Activated T-helper 9 cell treated with anti-CD3 and anti-CD28 coated beads, Interleukin-2, amount 50 U/mL, for 16 hours (primary cell): ENCODE data around the gene RAD9A.
A peak's percentile ranks its signal among the peaks of the same experiment; 100 is the strongest.
"Not testable (repeated sequence)": the region's sequence is repeated elsewhere in the genome, so short reads cannot be mapped to it uniquely, and the experiment has no call there.

Experiments
- DNase-seq: peaks from one replicate; pipeline ENCODE4 v3.0.0-alpha.2; 2020; ENCODE audit warnings: low read depth

The RAD9A gene

DNA sequence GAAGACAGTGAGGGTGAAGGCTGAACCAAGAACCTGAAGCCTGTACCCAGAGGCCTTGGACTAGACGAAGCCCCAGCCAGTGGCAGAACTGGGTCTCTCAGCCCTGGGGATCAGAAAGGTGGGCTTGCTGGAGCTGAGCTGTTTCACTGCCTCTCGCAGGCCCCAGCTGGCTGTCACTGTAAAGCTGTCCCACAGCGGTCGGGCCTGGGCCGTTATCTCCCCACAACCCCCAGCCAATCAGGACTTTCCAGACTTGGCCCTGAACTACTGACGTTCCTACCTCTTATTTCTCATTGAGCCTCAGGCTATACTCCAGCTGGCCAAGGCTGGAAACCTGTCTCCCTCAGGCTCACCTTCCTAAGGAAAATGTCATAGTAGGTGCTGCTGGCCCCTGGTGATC is 5.8 kb downstream of the RAD9A start:
- no peak for DNase-seq

DNA sequence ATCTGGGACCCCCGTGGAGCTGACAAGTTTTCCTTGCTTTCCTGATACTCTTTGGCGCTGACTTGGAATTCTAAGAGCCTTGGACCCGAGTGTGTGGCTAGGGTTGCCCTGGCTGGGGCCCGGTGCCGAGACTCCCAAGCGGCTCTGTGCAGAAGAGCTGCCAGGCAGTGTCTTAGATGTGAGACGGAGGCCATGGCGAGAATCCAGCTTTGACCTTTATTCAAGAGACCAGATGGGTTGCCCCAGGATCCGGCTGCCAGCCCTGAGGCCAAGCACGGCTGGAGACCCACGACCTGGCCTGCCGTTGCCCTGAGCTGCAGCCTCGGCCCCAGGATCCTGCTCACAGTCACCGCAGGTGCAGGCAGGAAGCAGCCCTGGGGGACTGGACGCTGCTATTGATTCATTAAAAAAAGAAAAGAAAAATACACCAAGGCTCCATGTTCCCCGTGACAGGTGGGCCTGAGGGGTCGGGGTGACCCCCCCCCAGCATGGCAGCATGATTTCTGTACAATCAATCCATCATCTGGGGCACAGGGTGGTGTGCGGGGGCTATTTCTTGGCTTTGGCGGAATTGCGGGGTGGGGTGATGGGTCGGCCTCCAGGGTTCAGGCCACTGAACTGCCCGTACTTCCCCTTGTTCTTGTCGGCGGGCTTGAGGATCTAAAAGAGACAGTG is 6.3 kb downstream of the RAD9A start:
- DNase-seq = no peak

DNA sequence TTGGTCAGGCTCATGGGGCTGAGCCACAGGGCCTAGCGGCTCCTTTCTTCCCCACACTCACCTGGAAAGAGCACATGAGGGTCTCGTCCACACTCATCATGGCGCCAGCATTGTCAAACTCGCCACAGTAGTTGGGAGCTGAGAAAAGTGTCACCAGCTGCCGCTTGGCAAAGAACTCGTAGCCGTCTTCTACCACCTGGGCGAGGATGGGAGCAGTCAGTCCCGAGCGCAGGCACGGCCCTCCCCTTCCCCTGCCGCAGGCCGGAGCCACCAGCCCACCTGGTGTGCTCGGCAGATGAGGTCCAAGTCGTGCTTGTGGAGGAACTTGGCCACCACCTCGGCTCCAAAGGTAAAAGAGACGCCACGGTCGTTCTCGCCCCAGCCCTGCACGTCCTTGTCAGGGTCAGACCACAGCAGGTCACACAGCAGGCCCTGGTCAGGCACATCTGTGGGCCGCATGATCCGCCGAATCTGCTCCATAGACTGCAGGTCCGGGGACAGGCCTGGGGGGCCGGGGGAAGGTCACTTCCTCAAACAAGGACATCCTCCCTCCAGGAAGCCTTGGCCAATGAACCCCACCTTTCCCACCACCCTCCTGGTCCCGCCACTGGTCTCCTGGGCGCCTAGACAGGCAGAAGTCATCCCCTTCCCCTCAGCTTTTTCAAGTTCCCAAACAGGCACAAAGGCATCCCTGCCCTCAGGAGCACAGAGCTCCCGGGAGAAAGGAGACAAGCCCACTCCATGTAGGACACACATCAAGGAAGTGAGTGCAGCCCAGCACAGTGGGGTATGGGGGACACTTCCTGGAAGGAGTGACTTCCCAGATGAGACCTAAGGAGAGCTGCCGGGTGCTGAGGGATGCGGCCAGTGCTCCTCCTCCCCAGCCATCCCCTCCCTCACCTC is 7.1 kb downstream of the RAD9A start:
- DNase-seq = no peak

DNA sequence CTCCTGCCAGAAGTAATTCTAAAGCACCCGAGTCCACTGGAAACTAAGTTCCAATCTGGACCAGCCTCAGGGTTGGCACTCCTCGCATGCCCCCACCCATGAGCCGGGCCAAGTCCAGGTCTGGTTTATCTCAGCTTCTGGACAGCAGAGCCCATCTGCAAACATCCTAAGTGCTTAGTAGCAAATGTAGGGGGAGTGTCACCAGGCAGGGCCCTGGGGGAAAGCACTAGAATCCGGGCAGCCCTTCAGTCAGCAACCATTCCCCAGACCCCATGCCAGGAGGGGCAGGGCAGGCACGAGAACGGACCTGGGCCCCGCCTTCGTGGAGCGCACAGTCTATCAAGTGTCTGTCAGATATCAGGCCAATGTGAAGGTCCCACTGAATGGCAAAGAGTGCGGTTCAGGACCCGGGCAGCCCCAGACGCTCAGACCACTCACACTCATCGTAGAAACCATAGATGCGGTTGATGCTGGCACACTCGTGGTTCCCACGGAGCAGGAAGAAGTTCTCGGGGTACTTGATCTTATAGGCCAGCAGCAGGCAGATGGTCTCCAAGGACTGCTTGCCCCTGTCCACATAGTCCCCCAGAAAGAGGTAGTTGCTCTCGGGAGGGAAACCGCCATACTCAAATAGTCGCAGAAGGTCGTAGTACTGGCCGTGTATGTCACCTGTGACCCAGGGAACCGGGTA is 8.6 kb downstream of the RAD9A start:
- DNase-seq = no peak

DNA sequence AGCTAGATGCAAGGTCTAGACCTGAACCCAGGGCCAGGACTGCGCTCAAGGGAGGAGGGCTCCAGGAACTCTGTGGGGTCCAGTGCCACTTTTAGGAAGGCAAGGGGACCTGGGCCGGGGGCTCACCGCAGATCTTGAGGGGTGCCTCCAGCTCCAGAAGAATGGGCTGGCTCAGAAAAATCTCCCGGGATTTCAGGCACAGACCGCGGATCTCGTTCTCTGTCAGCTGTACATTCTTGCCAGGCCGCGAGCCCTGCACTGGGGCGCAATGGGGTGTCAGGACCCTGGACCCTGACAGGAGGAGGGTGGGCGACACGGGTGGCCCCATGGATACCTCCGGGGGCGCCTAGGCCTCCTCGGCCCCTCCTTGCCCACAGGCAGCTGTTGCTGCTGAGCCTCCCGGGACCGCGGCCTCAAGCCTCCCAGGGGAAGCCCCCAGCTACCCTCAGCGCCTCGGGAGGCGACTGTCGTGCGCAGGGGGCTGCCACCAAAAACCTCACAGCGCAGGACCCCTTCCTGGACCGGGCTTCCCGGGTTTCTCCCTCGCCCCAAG is 9.2 kb downstream of the RAD9A start:
- no peak for DNase-seq

DNA sequence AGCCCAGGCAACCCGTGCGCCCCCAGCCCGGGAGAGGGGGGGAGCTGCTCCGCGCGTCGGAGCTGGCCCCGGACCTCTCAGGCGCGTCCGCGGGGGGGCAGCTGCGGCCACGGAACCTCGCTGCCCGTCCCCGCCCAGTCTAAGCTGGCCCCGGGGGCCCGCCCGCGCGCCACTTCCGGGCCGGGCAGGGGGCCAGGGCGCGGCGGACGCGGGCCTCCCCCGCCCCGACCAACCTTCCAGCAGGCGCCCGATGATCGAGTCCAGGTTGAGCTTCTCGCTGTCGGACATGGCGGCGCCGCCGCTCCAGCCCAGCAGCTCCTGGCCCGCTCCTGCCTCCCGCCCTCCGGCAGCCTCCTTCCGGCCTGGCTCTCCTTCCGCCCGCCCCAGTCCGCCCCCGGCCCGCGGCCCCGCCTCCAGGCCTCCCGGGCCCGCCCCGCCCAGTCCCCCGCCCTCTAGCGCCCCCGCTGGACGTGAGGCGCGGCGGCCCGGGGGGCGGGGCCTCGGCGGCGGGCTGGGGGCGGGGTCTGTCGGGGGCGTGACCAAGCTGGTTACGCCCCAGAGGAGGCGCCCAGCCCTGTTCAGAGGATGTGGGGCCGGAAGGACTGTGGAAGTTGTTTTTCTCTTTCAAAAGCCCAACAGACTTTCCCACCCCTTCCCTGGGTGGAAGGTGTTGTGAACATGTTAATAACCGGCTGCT is 9.9 kb downstream of the RAD9A start, which contains the start of gene PPP1CA:
PPP1CA (minus strand) TSS at position 364 of the 697 bp plus-strand sequence; CDS start at position 288, 76 bp downstream.
- DNase-seq = peak; percentile 90

DNA sequence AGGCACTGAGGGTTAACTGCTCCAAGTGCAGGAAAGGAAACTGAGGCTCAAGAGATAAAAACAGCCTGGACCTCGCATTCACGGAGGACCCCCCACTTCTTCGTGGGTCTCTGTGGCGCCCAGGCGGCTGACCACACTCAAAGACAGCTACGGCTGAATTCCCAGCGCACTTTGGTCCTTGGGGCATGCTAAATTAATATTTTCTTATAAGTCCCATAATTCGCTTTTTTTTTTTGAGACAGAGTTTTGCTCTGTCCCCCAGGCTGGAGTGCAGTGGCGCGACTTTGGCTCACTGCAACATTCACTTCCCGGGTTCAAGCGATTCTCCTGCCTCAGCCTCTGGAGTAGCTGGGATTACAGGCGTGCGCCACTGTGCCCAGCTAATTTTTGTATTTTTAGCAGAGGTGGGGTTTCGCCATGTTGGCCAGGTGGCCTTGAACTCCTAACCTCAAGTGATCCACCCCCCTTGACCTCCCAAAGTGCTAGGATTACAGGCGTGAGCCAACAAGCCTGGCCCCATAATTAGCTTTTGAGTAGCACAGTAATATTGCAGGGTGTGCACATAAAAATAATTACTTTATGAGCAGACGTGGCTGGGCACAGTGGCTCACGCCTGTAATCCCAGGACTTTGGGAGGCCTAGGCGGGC is 10.5 kb downstream of the RAD9A start:
- not testable (repeated sequence) for DNase-seq

DNA sequence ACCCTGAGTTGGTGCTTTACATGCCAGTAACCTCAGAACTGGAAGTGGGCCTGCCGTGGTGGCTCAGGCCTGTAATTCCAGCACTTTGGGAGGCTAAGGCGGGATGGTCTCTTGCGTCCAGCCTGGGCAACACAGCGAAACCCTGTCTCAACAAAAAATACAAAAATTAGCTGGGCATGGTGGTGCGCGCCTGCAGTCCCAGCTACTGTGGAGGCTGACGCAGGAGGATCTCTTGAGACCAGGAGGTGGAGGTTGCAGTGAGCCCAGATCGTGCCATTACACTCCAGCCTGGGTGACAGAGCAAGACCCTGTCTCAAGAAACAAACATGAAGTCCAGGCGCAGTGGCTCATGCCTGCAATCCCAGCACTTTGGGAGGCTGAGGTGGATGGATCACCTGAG is 11.3 kb downstream of the RAD9A start:
- DNase-seq = not testable (repeated sequence)

DNA sequence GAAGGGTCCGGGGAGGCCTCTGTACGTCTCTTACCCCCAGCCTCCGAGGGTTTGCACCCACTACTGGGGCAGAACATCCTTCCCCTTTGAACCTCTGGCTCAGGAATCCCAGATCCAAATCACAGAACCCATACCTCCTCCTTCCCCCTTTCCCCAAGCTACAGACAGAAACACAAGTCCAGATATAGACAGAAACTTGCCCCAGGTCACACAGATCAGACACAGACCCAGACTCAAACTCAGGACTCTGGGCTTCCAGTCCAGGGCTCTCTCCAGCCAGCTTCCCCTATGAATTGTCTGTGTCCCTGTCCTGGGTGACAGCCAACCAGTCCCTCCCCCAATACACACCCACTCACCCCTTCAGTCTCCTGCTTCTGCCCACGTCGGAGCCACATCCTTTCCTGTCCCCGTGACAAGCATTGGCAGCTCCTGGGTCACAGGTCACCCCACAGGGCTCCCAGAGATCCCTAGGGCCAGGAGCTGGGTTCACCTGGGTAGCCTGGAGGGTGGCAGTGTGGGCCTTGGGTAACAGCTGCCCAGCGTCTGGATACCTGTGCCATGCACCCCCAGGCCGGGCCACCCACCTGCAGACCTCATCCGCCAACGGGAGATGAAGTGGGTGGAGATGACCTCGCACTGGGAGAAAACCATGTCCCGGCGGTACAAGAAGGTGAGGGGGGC is 12.9 kb downstream of the RAD9A start:
- DNase-seq = no peak

DNA sequence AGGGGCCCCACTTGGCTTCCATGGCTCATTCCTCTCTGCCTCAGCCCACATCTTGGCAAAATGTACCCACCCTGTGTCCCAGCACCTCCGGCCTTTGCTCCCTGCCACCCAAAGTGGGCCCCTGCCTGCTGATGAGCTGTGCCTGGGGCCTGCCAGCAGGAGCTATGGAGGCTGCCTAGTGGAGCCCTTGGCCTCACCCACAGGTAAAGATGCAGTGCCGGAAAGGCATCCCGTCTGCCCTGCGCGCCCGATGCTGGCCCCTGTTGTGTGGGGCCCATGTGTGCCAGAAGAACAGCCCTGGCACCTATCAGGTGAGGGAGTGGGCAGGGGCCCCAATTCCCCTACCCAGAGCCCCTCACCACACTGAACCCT is 13.4 kb downstream of the RAD9A start:
- DNase-seq = no peak

DNA sequence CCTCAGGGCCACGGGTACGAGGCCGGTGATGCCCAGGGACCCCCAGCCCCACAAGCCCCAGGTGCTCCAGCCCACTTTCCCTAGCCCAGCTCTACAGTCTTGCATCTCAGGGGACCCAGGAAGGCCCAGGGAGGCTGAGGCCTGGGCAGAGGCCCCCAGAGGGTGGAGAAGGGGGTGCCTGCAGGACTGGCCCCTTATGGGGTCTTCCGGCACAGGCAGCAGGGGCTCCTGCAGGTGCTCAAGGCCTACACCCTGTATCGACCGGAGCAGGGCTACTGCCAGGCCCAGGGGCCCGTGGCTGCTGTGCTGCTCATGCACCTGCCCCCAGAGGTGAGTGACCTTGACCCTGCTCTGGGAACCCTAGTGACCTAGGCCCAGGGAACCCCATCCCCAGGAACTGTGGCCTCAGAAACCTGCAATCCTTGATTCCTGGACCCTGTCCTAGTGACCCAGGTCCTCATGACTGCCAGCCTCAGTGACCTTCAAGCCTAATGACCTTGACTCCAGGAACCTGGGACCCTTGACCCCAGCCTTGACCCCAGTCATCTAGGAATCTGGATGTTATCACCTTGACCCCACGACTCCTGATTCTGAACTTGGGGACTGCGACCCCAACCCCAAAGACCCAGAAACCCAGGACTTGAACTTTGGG is 14.0 kb downstream of the RAD9A start:
- DNase-seq = no peak

DNA sequence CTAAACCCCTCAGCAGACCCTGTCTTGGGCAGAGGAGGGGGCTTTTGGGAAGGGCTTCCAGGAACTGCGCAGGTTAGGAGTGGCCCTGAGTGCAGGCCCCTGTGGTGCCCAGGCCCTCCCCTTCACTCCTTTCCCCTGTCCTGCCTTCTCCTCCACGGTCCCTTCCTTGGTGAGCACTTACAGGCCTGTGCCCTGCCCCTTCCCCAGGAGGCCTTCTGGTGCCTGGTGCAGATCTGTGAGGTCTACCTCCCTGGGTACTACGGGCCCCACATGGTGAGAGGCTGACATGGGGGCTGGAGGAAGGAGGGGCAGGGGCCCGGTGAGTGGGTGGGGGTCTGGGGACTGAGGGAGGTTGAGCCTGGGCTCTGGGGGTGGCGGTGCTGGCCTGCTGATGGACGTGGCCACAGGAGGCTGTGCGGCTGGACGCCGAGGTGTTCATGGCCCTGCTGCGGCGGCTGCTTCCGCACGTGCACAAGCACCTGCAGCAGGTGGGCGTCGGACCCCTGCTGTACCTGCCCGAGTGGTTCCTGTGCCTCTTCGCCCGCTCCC is 14.7 kb downstream of the RAD9A start:
- DNase-seq = no peak

DNA sequence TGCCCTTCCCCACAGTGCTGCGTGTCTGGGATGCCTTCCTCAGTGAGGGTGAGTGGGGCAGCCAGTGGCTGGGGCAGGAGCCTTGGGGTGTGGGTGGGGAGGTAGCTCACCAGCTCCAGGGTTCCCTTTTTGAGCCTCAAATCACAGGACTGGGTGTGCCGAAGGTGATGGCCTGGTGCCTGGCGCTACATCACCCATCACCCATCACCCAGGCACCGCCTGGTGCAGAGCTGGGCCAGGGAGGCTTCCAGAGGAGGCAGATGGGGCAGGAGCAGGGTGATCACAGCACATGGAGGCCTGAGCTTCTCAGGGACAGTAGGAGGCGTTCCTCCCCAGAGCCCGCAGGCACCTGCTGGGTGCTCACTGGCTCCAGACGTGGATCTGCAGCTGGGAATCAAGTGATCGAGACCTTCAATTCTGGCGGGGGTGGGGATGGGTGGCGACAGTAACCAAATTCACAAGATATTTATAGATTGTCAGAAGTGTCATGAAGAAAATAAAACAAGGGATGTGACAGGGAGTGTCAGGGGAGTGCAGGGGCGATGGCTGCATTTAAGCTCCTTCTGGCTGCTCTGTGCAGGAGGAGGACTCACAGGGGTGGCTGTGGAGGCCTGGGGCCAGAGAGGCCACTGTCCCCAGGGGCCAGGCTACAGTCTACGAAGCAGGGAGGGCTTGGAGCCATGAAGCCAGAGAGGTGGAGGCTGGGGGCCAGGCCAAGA is 15.3 kb downstream of the RAD9A start:
- DNase-seq = no peak

DNA sequence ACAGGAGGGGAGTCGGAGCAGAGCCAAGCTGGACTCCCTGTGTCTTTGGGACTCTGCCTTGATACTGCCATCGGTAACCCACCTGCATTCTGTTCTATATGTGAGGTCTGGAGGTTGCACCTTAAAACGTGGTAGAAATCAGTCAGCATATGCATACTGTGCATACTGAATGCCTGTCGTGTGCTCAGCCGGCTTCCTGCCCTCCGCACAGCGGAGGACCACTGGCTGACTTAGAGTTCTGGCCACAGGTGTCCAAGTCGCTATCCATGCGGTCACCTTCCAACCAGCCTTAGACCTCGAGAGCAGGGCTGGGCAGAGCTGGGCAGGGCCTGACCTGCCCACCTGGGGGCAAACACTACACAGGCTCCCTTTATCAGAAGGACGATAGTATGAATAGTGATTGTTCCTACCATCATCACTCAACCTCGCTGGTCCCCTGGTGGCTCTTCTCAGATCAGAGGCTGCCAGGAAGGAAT is 15.9 kb downstream of the RAD9A start:
- DNase-seq = no peak

DNA sequence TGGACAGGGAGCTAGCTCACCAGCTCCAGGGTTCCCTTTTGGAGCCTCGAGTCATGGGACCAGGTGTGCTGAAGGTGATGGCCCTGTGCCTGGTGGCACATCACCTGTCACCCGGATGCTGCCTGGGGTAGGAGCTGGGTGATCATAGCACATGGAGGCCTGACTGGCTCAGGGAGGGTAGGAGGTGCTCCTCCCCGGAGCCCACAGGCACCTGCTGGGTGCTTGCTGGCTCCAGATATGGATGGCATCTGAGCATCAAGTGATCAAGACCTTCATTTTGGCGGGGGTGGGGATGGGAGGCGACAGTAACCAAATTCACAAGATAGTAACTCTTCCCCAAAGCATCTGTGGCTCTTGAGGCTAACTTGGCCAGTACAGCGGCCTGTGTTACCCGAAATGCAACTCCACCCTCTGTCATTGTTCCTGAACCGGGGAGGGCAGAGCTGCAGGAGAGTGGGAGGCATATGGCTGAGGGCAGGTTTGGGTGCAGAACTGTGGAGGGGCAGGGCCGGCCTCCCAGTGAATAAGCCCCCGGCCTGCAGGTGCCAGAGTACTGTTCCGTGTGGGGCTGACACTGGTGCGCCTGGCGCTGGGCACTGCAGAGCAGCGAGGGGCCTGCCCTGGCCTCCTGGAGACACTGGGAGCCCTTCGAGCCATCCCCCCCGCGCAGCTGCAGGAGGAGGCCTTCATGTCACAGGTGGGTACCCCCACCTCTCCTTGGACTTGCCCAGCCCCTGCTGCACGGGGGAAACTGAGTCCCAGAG is 16.8 kb downstream of the RAD9A start:
- DNase-seq = no peak

DNA sequence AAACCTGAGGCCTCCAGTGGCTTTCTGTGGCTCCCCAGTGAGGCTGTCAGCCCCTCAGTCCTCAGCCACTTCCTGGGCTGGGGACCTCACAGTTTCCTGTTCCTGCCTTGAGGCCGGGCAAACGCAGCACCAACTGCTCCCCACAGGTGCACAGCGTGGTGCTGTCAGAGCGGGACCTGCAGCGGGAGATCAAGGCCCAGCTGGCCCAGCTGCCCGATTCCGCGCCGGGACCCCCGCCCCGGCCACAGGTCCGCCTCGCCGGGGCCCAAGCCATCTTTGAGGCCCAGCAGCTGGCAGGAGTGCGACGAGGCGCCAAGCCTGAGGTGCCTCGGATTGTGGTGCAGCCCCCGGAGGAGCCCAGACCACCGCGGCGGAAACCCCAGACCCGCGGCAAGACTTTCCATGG is 17.5 kb downstream of the RAD9A start:
- DNase-seq = no peak

DNA sequence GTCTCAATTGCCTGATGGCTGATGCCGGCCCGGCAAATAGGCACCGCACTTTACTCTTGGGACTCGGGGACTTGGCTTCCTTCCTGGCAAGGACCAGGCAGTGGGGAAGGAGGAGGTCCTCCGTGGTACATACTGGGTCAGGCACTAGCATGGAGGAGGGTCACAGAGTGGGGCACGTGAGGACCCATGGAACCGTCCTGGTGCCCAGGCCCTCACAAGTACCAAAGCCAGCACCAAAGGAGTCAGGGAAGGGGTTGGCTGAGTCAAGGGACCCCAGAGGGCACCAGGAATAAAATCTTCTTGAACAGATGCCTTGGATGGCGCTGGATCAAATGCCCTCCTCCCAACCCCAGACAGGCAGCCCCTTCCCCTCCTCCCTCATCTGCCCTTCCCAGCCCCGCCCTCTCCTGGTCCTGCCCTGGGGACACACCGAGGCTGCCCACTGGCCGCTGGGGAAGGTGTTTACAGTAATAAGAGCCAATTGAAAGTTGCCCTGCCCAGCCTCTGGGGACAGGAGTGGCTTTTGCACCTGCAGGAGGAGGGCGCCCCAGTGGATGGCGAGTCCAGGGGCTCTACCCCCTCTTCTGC is 18.1 kb downstream of the RAD9A start:
- DNase-seq = no peak

DNA sequence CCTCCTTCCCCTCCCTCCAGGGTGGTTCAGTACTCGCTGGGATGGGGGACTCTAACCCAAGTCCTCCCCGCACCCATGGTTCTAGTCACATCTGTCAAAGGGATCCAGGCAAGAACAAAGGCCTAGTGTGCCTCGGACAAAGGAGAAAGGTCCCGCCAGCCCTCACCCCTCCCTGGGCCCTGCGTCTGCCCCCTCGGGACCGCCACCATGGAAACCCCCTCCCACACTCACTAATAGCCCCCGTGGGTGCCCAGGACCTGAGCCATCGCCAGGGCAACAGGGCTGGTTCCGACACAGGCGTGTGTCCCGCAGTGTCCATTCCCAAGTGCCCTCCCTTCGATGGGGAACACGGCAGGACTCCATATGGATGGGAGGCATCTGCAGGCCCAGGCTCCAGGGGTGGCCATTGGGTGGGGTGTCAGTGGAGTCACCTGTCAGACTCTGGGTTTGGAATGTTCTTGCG is 18.6 kb downstream of the RAD9A start:
- DNase-seq = no peak
